ENCODE data around the gene DAB2.

GRCh38 chr5:39377613-39378012 lies 47.2 kb downstream of the DAB2 start:
- no peak for TF ChIP-seq POLR2A (IDR thresholded peaks at IDR 0.05)
- TF ChIP-seq CTCF (IDR thresholded peaks at IDR 0.05) = no peak

Measured in Peyer's patch (tissue), 4 donors.